Thoracic aorta (tissue), 2 donors: Measurements from ENCODE around the gene XRRA1. TPM values are rescaled to one million over a fixed set of nuclear protein-coding genes. Genes with fewer than 3 reads are reported as not detected.
"Not testable (repeated sequence)": the region's sequence is repeated elsewhere in the genome, so short reads cannot be mapped to it uniquely, and the experiment has no call there.

ENCODE experiments used
- ATAC-seq: fragments of 150-250 bp; one replicate; pipeline ENCODE4 v1.8.0; 2017; ENCODE audit warnings: low read depth; ENCODE audit not compliant: insufficient number of reproducible peaks, low FRiP score
- DNase-seq: peaks from one replicate; pipeline ENCODE4 v3.0.0-alpha.2; 2020; ENCODE audit warnings: low spot score
- H3K27ac ChIP-seq, 2 donors: fragments of 200-600 bp; sonication (generic); 1 replicate in 1 of 2; 2 replicates in 1 of 2; pipeline ENCODE4 v1.5.1; 2016; ENCODE audit warnings: mild to moderate bottlenecking in 2 of 2, moderate library complexity in 2 of 2
- H3K27me3 ChIP-seq: fragments of 200-600 bp; sonication (generic); replicated peaks from 2 replicates; pipeline ENCODE4 v1.6.0; 2016; ENCODE audit warnings: mild to moderate bottlenecking; ENCODE audit not compliant: insufficient read depth
- H3K36me3 ChIP-seq: fragments of 200-600 bp; sonication (generic); one replicate; pipeline ENCODE4 v1.5.1; 2016
- H3K4me1 ChIP-seq, 2 donors: fragments of 200-600 bp; sonication (generic); 1 replicate in 1 of 2; 2 replicates in 1 of 2; pipeline versions ENCODE4 v1.5.1 to v1.6.0; 2016; ENCODE audit warnings: low read depth in 2 of 2, mild to moderate bottlenecking in 1 of 2; ENCODE audit not compliant: control insufficient read depth in 1 of 2
- H3K4me3 ChIP-seq: fragments of 200-600 bp; sonication (generic); 2 replicates; pipeline ENCODE4 v1.5.1; 2016; ENCODE audit warnings: mild to moderate bottlenecking
- H3K9me3 ChIP-seq: fragments of 200-600 bp; sonication (generic); 2 replicates; pipeline ENCODE4 v1.5.1; 2016
- CTCF ChIP-seq: fragments of 200-600 bp; sonication (generic); IDR thresholded peaks from one replicate; pipeline ENCODE4 v1.5.1; 2019; ENCODE audit warnings: antibody characterized with exemption
- total RNA-seq, 2 donors: library from RNA; depleted of rRNA; stranded (reverse); fragments of >200 nt; gene quantifications; one replicate each; pipeline versions ENCODE4 v1.1.0 to v1.2.3, GENCODE V29; 2016

XRRA1 gene
- total RNA-seq, 2 donors from 2014 or later = 13.1 to 106 TPM

DNA sequence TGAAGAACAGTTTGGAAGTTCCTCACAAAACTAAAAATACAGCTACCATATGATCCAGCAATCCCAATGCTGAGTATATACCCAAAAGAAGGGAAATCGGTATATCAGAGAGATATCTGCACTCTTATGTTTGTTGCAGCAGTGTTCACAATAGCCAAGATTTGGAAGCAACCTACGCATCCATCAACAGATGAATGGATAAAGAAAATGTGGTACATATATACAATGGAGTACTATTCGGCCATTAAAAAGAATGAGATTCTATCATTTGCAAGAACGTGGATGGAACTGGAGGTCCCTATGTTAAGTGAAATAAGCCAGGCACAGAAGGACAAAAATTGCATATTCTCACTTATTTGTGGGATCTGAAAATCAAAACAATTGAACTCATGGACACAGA lies 46.5 kb downstream of the XRRA1 start:
- ATAC-seq (no peak), DNase-seq (no peak)
- peaks cover 11% of the 10 kb centered on the region for H3K36me3 ChIP-seq
- no peak for TF ChIP-seq CTCF
- no peak overlapping the region for H3K4me3 ChIP-seq
- peaks cover 19% of the 10 kb centered on the region for H3K9me3 ChIP-seq
- no peaks in the 10 kb centered on the region for H3K27me3 ChIP-seq
- no peak overlapping the region for H3K27ac ChIP-seq
- H3K4me1 ChIP-seq = peaks cover 0 to 6% of the 10 kb centered on the region in 2 donors

- Histone ChIP-seq H3K4me3 (no peak overlapping the region), H3K4me1 (no peaks in the 10 kb centered on the region), H3K9me3 (peaks cover 22% of the 10 kb centered on the region), H3K27me3 (no peaks in the 10 kb centered on the region), H3K27ac (no peak overlapping the region), H3K36me3 (peaks cover 10% of the 10 kb centered on the region)
- TF ChIP-seq CTCF = no peak
- ATAC-seq (no peak), DNase-seq (no peak)
Observed at GRCh38 chr11:74896311-74896710, 52.6 kb downstream of the XRRA1 start.

DNA sequence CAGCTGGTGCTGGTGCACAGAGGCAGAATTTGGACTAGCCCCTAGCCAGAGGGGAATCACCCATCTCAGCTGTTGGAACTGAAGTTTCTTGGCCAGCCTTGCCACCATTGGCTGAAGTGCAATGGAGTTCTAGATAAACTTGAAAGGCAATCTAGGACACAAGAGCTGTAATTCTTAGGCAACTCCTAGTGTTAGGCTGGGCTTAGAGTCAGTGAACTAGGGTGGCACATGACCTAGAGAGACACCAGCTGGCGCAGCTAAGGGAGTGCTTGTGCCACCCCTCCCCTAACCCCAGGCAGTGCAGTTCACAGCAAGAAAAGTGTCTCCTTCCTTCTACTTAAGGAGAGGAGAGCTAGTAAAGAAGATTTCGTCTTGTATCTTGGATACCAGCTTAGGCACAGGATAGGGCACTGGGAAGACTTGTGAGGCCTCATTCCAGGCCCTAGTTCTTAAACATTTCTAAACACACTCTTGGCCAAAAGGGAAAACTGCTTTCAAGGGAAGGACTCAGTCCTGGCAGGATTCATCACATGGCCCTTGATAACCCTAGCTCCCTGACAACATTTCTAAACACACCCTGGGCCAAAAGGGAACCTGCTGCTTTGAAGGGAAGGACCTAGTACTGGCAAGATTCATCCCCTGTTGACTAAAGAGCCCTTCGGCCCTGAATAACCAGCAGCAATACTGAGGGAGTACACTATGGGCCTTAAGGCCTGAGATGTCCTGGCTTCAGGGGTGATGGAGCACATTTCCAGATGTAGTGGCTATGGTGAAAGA lies 53.4 kb downstream of the XRRA1 start:
- H3K27ac ChIP-seq = no peak overlapping the region
- H3K9me3 ChIP-seq = peaks cover 15% of the 10 kb centered on the region
- no peak overlapping the region for H3K4me3 ChIP-seq
- H3K4me1 ChIP-seq = no peaks in the 10 kb centered on the region
- no peak for TF ChIP-seq CTCF
- ATAC-seq = no peak
- H3K36me3 ChIP-seq = peaks cover 10% of the 10 kb centered on the region
- no peaks in the 10 kb centered on the region for H3K27me3 ChIP-seq
- no peak for DNase-seq

DNA sequence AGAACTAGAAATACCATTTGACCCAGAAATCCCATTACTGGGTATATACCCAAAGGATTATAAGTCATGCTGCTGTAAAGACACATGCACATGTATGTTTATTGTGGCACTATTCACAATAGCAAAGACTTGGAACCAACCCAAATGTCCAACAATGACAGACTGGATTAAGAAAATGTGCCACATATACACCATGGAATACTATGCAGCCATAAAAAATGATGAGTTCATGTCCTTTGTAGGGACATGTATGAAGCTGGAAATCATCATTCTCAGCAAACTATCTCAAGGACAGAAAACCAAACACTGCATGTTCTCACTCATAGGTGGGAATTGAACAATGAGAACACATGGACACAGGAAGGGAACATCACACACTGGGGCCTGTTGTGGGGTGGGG lies 55.9 kb downstream of the XRRA1 start:
- ATAC-seq, H3K36me3 ChIP-seq, H3K27ac ChIP-seq, H3K4me3 ChIP-seq, DNase-seq, H3K27me3 ChIP-seq, H3K4me1 ChIP-seq: not testable (repeated sequence)
- peaks cover 25% of the 10 kb centered on the region for H3K9me3 ChIP-seq

- no peaks in the 10 kb centered on the region for H3K4me1 ChIP-seq
- peaks cover 30% of the 10 kb centered on the region for H3K36me3 ChIP-seq
- H3K9me3 ChIP-seq = peaks cover 16% of the 10 kb centered on the region
- no peak overlapping the region for H3K4me3 ChIP-seq
- ATAC-seq (no peak), DNase-seq (no peak)
- H3K27ac ChIP-seq = no peak overlapping the region
- H3K27me3 ChIP-seq = no peaks in the 10 kb centered on the region
- TF ChIP-seq CTCF = peak; percentile 37
Observed at GRCh38 chr11:74877132-74877531, 71.8 kb downstream of the XRRA1 start.

- Histone ChIP-seq H3K36me3 (peaks cover 47% of the 10 kb centered on the region), H3K27me3 (no peaks in the 10 kb centered on the region), H3K4me1 (no peaks in the 10 kb centered on the region), H3K27ac (no peak overlapping the region), H3K9me3 (peaks cover 70% of the 10 kb centered on the region), H3K4me3 (no peak overlapping the region)
- ATAC-seq = no peak
- no peak for DNase-seq
- no peak for TF ChIP-seq CTCF
Observed at GRCh38 chr11:74871037-74871436, 77.9 kb downstream of the XRRA1 start.
